Breast epithelium (tissue), 3 donors: ENCODE measurements around the gene DST.

Experiments used
- CTCF ChIP-seq, 3 donors: fragments of 450-650 bp; IDR thresholded peaks; one replicate each; pipeline ENCODE4 v1.5.1; 2016 to 2017; ENCODE audit warnings: antibody characterized with exemption in 3 of 3, mild to moderate bottlenecking in 3 of 3, moderate library complexity in 3 of 3
- POLR2A ChIP-seq: fragments of 450-650 bp; IDR thresholded peaks from one replicate; pipeline ENCODE4 v1.6.1; 2016; ENCODE audit warnings: antibody characterized with exemption, mild to moderate bottlenecking, moderate library complexity
- POLR2AphosphoS5 ChIP-seq, 3 donors: sonication (generic); formaldehyde crosslinking; IDR thresholded peaks; one replicate each; pipeline ENCODE4 v1.6.1; 2017; ENCODE audit warnings: antibody characterized with exemption in 3 of 3

GRCh38 chr6:56689663-56690062 is 47.0 kb upstream of the DST start:
- TF ChIP-seq POLR2A: no peak
- TF ChIP-seq CTCF (IDR thresholded peaks at IDR 0.05): no peak
- TF ChIP-seq POLR2AphosphoS5 (IDR thresholded peaks at IDR 0.05): no peak
